ENCODE measurements around the gene NIPAL4.

DNA sequence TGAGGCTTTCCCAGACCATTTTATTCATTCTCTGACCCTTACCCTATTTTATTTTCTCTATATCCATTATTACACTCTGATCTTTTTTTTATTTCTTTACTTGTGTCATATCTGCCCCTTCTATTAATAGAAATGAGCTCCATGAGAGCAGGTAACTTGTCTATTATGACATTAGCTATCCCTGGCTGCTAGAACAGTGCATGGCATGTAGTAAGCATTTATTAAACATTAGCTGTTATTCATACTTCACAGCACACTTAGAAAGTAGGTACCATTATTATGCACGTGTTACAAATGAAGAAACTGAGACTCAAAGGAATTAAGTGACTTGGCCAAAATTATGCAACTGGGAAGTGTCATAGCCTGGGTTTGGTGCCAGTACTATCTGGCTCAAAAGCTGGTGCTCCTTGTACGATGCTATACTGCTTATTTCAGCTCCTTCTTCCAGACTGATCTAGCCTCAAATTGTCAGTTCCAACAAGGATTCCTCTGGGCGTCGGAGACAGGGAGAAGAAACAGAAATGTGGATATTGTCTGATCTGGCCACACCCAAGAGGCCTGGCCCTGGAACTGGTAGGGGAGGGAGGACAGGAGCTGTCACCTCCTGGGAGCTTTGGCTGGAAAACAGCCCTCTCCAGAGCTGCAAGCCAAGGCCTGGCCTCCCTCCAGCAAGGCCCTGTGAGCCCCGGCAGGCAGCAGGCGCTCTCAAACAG, 10.8 kb upstream of the NIPAL4 start:
- TF ChIP-seq, protein P1, sequence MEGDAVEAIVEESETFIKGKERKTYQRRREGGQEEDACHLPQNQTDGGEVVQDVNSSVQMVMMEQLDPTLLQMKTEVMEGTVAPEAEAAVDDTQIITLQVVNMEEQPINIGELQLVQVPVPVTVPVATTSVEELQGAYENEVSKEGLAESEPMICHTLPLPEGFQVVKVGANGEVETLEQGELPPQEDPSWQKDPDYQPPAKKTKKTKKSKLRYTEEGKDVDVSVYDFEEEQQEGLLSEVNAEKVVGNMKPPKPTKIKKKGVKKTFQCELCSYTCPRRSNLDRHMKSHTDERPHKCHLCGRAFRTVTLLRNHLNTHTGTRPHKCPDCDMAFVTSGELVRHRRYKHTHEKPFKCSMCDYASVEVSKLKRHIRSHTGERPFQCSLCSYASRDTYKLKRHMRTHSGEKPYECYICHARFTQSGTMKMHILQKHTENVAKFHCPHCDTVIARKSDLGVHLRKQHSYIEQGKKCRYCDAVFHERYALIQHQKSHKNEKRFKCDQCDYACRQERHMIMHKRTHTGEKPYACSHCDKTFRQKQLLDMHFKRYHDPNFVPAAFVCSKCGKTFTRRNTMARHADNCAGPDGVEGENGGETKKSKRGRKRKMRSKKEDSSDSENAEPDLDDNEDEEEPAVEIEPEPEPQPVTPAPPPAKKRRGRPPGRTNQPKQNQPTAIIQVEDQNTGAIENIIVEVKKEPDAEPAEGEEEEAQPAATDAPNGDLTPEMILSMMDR (conservative IDR thresholded peaks at IDR 0.05), result no peak
- TF ChIP-seq EZH2 (IDR thresholded peaks at IDR 0.05; ENCODE audit: low read depth), result no peak

Data from PC-9 (cell line).